K562 (cell line): Measurements from ENCODE around the gene HBG1. TPM values are rescaled to one million over a fixed set of nuclear protein-coding genes. Genes with fewer than 3 reads are reported as not detected.
A peak's percentile ranks its signal among the peaks of the same experiment; 100 is the strongest.

Experiments
- DIDO1 ChIP-seq: fragments of 450-650 bp; IDR thresholded peaks from 2 replicates; pipeline ENCODE4 v1.6.1; 2016; ENCODE audit warnings: low read depth, missing biosample characterization, missing genetic modification characterization
- GABPB1 ChIP-seq: sonication (generic); formaldehyde crosslinking; IDR thresholded peaks from 2 replicates; pipeline ENCODE4 v1.8.0; 2022; ENCODE audit warnings: mild to moderate bottlenecking, missing genetic modification reagents
- HNRNPL ChIP-seq: fragments of 200-400 bp; formaldehyde crosslinking; IDR thresholded peaks from 2 replicates; pipeline ENCODE4 v1.6.1; 2017; ENCODE audit warnings: low read depth, mild to moderate bottlenecking, low read length
- NEUROD1 ChIP-seq: fragments of 150-350 bp; IDR thresholded peaks from 2 replicates; pipeline ENCODE4 v1.6.1; 2014; ENCODE audit warnings: borderline replicate concordance, low read length, low read depth; ENCODE audit not compliant: partially characterized antibody
- NUFIP1 ChIP-seq: fragments of 450-650 bp; IDR thresholded peaks from 2 replicates; pipeline ENCODE4 v1.6.1; 2018; ENCODE audit not compliant: partially characterized antibody
- PHF20 ChIP-seq: fragments of 450-650 bp; IDR thresholded peaks from 2 replicates; pipeline ENCODE4 v1.6.1; 2018; ENCODE audit not compliant: partially characterized antibody
- SMARCA5 ChIP-seq: fragments of 450-650 bp; IDR thresholded peaks from 2 replicates; pipeline ENCODE4 v1.6.1; 2016
- STAG1 ChIP-seq: sonication (generic); formaldehyde crosslinking; IDR thresholded peaks from 2 replicates; pipeline ENCODE4 v1.5.0; 2020; ENCODE audit warnings: missing genetic modification reagents, borderline replicate concordance
- STAT5B ChIP-seq: fragments of 250-450 bp; sonication (Bioruptor Pico); IDR thresholded peaks from 2 replicates; pipeline ENCODE4 v1.8.0; 2021; ENCODE audit warnings: mild to moderate bottlenecking, inconsistent platforms
- TCFL5 ChIP-seq: fragments of 250-450 bp; sonication (Bioruptor Pico); conservative IDR thresholded peaks from 2 replicates; pipeline ENCODE4 v1.6.1; 2021; ENCODE audit warnings: mild to moderate bottlenecking, moderate library complexity, matching md5 sums
- XRCC3 ChIP-seq: fragments of 450-650 bp; IDR thresholded peaks from 2 replicates; pipeline ENCODE4 v1.6.1; 2017; ENCODE audit warnings: mild to moderate bottlenecking, moderate library complexity
- ZBED1 ChIP-seq: IDR thresholded peaks from 2 replicates; pipeline ENCODE4 v1.6.1; 2014
- ZNF23 ChIP-seq: fragments of 250-450 bp; sonication (Bioruptor Pico); IDR thresholded peaks from 2 replicates; pipeline ENCODE4 v1.4.0; 2020; ENCODE audit warnings: mild to moderate bottlenecking
- ZNF232 ChIP-seq: sonication (generic); formaldehyde crosslinking; IDR thresholded peaks from 2 replicates; pipeline ENCODE4 v1.8.0; 2022; ENCODE audit warnings: mild to moderate bottlenecking, missing genetic modification reagents
- ZNF507 ChIP-seq: conservative IDR thresholded peaks from 2 replicates; pipeline ENCODE4 v1.6.1; 2017; ENCODE audit warnings: missing genetic modification characterization, missing compliant biosample characterization
- polyA plus RNA-seq, 8 experiments: library from polyadenylated mRNA; depleted of rRNA in 4 of 8; stranded (reverse) in 5 of 8; unstranded in 3 of 8; fragments of >200 nt; fragmentation: Nextera tagmentation in 2 of 8; fragmentation: Illumina TruSeq in 1 of 8; extraction: Ambion mirVana in 2 of 8; extraction: Trizol in 1 of 8; gene quantifications; 2 replicates each; pipeline versions ENCODE4 v1.2.1 to v1.2.3, GENCODE V29; 2011 to 2014; ENCODE audit warnings: inconsistent platforms in 1 of 8, missing spikeins in 1 of 8
- total RNA-seq, 7 experiments: library from RNA; depleted of rRNA in 6 of 7; stranded (reverse); fragments of >200 nt in 6 of 7; fragmentation: Illumina TruSeq in 2 of 7; extraction: Trizol in 2 of 7; gene quantifications; 2 replicates each; pipeline versions ENCODE4 v1.2.1 to v1.2.3, GENCODE V29; 2011 to 2021; ENCODE audit warnings: low replicate concordance in 1 of 7
- TF ChIP-seq, protein P1 (sequence below): fragments of 250-450 bp; sonication (Bioruptor Pico); IDR thresholded peaks from 2 replicates; pipeline ENCODE4 v1.5.1; 2021; ENCODE audit warnings: mild to moderate bottlenecking
- TF ChIP-seq, protein P2 (sequence below), 2 experiments: fragments of 250-450 bp in 1 of 2; fragments of 450-650 bp in 1 of 2; sonication (Bioruptor Pico) in 1 of 2; IDR thresholded peaks; 2 replicates each; pipeline versions ENCODE4 v1.6.1 to v1.8.0; 2016 to 2021; ENCODE audit warnings: mild to moderate bottlenecking in 2 of 2, moderate library complexity in 2 of 2, missing compliant biosample characterization in 1 of 2, missing genetic modification characterization in 1 of 2
- TF ChIP-seq, protein P3 (sequence below): fragments of 450-650 bp; IDR thresholded peaks from 2 replicates; pipeline ENCODE4 v1.6.1; 2016; ENCODE audit warnings: antibody characterized with exemption
- TF ChIP-seq, protein P4 (sequence below): fragments of 250-450 bp; sonication (Bioruptor Pico); IDR thresholded peaks from 2 replicates; pipeline ENCODE4 v1.8.0; 2022; ENCODE audit warnings: moderate library complexity, mild to moderate bottlenecking, inconsistent platforms
- TF ChIP-seq, protein P5 (sequence below): fragments of 250-450 bp; sonication (Bioruptor Pico); IDR thresholded peaks from 2 replicates; pipeline ENCODE4 v1.4.0; 2020

HBG1 gene
- total and polyA plus RNA-seq, 9 of the 15 experiments (the other 6 are each of a cell fraction or from before 2014, with no cell fraction given), result 1,066 to 16,338 (median 4,898) TPM

DNA sequence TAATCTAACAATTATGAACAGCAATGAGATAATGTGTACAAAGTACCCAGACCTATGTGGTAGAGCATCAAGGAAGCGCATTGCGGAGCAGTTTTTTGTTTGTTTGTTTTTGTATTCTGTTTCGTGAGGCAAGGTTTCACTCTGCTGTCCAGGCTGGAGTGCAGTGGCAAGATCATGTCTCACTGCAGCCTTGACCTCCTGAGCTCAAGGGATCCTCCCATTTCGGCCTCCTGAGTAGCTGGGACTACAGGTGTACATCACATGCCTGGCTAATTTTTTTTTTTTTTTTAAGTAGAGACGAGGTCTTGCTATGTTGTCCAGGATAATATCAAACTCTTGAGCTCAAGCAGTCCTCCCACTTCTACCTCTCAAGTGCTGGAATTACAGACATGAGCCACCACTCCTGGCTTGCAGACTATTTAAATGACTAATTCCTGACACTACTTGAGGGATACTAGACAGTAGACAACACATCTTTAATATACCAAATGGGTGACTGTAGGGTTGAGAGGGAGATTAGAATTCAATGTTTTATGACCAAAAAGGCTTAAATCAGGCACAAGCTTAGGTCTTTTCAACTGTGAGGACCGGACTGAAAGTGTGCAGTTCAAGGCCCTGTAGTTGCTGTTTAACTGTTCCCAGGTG is 39.4 kb upstream of the HBG1 start (continued):
- TF ChIP-seq, protein P1, sequence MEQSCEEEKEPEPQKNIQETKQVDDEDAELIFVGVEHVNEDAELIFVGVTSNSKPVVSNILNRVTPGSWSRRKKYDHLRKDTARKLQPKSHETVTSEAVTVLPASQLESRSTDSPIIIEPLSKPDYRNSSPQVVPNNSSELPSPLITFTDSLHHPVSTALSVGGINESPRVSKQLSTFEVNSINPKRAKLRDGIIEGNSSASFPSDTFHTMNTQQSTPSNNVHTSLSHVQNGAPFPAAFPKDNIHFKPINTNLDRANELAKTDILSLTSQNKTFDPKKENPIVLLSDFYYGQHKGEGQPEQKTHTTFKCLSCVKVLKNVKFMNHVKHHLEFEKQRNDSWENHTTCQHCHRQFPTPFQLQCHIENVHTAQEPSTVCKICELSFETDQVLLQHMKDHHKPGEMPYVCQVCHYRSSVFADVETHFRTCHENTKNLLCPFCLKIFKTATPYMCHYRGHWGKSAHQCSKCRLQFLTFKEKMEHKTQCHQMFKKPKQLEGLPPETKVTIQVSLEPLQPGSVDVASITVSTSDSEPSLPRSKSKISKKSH (CRISPR knock-in tag), result no peak
- TF ChIP-seq, protein P2, sequence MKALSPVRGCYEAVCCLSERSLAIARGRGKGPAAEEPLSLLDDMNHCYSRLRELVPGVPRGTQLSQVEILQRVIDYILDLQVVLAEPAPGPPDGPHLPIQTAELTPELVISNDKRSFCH (CRISPR knock-in tag; IDR thresholded peaks at IDR 0.05), result no peak
- TF ChIP-seq, protein P2 (tag; IDR thresholded peaks at IDR 0.05), result no peak
- TF ChIP-seq GABPB1 (no peak), STAT5B (CRISPR knock-in tag) (no peak), NUFIP1 (no peak), TCFL5 (CRISPR knock-in tag) (no peak), SMARCA5 (peak; percentile 63; the same call in 1 of the 2 replicates), ZNF507 (tag) (no peak), ZNF232 (CRISPR knock-in tag) (no peak), STAG1 (no peak), ZNF23 (no peak), PHF20 (no peak), XRCC3 (no peak), ZBED1 (no peak), HNRNPL (no peak), DIDO1 (tag) (no peak), NEUROD1 (no peak)
- TF ChIP-seq, protein P3, sequence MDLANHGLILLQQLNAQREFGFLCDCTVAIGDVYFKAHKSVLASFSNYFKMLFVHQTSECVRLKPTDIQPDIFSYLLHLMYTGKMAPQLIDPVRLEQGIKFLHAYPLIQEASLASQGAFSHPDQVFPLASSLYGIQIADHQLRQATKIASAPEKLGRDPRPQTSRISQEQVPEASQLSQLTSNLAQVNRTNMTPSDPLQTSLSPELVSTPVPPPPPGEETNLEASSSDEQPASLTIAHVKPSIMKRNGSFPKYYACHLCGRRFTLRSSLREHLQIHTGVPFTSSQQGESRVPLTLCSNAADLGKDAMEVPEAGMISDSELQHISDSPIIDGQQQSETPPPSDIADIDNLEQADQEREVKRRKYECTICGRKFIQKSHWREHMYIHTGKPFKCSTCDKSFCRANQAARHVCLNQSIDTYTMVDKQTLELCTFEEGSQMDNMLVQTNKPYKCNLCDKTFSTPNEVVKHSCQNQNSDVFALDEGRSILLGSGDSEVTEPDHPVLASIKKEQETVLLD, result peak; percentile 60
- TF ChIP-seq, protein P4, sequence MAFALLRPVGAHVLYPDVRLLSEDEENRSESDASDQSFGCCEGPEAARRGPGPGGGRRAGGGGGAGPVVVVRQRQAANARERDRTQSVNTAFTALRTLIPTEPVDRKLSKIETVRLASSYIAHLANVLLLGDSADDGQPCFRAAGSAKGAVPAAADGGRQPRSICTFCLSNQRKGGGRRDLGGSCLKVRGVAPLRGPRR (CRISPR knock-in tag), result no peak
- TF ChIP-seq, protein P5, sequence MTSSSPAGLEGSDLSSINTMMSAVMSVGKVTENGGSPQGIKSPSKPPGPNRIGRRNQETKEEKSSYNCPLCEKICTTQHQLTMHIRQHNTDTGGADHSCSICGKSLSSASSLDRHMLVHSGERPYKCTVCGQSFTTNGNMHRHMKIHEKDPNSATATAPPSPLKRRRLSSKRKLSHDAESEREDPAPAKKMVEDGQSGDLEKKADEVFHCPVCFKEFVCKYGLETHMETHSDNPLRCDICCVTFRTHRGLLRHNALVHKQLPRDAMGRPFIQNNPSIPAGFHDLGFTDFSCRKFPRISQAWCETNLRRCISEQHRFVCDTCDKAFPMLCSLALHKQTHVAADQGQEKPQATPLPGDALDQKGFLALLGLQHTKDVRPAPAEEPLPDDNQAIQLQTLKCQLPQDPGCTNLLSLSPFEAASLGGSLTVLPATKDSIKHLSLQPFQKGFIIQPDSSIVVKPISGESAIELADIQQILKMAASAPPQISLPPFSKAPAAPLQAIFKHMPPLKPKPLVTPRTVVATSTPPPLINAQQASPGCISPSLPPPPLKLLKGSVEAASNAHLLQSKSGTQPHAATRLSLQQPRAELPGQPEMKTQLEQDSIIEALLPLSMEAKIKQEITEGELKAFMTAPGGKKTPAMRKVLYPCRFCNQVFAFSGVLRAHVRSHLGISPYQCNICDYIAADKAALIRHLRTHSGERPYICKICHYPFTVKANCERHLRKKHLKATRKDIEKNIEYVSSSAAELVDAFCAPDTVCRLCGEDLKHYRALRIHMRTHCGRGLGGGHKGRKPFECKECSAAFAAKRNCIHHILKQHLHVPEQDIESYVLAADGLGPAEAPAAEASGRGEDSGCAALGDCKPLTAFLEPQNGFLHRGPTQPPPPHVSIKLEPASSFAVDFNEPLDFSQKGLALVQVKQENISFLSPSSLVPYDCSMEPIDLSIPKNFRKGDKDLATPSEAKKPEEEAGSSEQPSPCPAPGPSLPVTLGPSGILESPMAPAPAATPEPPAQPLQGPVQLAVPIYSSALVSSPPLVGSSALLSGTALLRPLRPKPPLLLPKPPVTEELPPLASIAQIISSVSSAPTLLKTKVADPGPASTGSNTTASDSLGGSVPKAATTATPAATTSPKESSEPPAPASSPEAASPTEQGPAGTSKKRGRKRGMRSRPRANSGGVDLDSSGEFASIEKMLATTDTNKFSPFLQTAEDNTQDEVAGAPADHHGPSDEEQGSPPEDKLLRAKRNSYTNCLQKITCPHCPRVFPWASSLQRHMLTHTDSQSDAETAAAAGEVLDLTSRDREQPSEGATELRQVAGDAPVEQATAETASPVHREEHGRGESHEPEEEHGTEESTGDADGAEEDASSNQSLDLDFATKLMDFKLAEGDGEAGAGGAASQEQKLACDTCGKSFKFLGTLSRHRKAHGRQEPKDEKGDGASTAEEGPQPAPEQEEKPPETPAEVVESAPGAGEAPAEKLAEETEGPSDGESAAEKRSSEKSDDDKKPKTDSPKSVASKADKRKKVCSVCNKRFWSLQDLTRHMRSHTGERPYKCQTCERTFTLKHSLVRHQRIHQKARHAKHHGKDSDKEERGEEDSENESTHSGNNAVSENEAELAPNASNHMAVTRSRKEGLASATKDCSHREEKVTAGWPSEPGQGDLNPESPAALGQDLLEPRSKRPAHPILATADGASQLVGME, result no peak
